GM23248 (cell line): ENCODE results near the gene SHROOM3. TPM values are rescaled to one million over a fixed set of nuclear protein-coding genes. Genes with fewer than 3 reads are reported as not detected.

Experiments
- DNase-seq: peaks from one replicate; pipeline ENCODE4 v3.0.0-alpha.2; 2015
- H2AFZ ChIP-seq: fragments of 200-600 bp; sonication (generic); 2 replicates; pipeline ENCODE4 v1.6.1; 2016; ENCODE audit warnings: antibody characterized with exemption
- H3F3A ChIP-seq: fragments of 200-600 bp; sonication (generic); 2 replicates; pipeline ENCODE4 v1.6.1; 2016; ENCODE audit warnings: mild to moderate bottlenecking, antibody characterized with exemption, mixed run types; ENCODE audit not compliant: insufficient read depth
- H3K27ac ChIP-seq: fragments of 200-600 bp; sonication (generic); 2 replicates; pipeline ENCODE4 v1.5.1; 2016; ENCODE audit warnings: mild to moderate bottlenecking
- H3K27me3 ChIP-seq: fragments of 200-600 bp; sonication (generic); replicated peaks from 2 replicates; pipeline ENCODE4 v1.6.1; 2016; ENCODE audit warnings: mild to moderate bottlenecking; ENCODE audit not compliant: insufficient read depth
- H3K36me3 ChIP-seq: fragments of 200-600 bp; sonication (generic); 2 replicates; pipeline ENCODE4 v1.6.1; 2016; ENCODE audit warnings: low read depth, mild to moderate bottlenecking
- H3K4me1 ChIP-seq: fragments of 200-600 bp; sonication (generic); 2 replicates; pipeline ENCODE4 v1.6.1; 2016; ENCODE audit warnings: mild to moderate bottlenecking; ENCODE audit not compliant: insufficient read depth
- H3K4me2 ChIP-seq: fragments of 200-600 bp; sonication (generic); one replicate; pipeline ENCODE4 v1.6.1; 2016; ENCODE audit warnings: mild to moderate bottlenecking; ENCODE audit not compliant: unreplicated experiment
- H3K4me3 ChIP-seq: fragments of 200-600 bp; sonication (generic); 2 replicates; pipeline ENCODE4 v1.5.1; 2016; ENCODE audit warnings: mild to moderate bottlenecking
- H3K79me2 ChIP-seq: fragments of 200-600 bp; sonication (generic); 2 replicates; pipeline ENCODE4 v1.6.1; 2016; ENCODE audit warnings: mild to moderate bottlenecking; ENCODE audit not compliant: insufficient read depth
- H3K9ac ChIP-seq: fragments of 200-600 bp; sonication (generic); 2 replicates; pipeline ENCODE4 v1.6.1; 2016; ENCODE audit warnings: mild to moderate bottlenecking
- H3K9me2 ChIP-seq: fragments of 200-600 bp; sonication (generic); 2 replicates; pipeline ENCODE4 v1.6.1; 2016; ENCODE audit warnings: mixed run types, mild to moderate bottlenecking, moderate library complexity; ENCODE audit not compliant: insufficient read depth
- H3K9me3 ChIP-seq: fragments of 200-600 bp; sonication (generic); one replicate; pipeline ENCODE4 v1.6.1; 2017; ENCODE audit warnings: low read depth
- H4K20me1 ChIP-seq: fragments of 200-600 bp; sonication (generic); 2 replicates; pipeline ENCODE4 v1.6.0; 2016; ENCODE audit not compliant: insufficient read depth
- EZH2 ChIP-seq: fragments of 200-600 bp; sonication (generic); IDR thresholded peaks from 2 replicates; pipeline ENCODE4 v1.6.1; 2018; ENCODE audit warnings: antibody characterized with exemption, mild to moderate bottlenecking; ENCODE audit not compliant: insufficient read depth, poor library complexity, severe bottlenecking
- EZH2phosphoT487 ChIP-seq: fragments of 200-600 bp; sonication (generic); IDR thresholded peaks from 2 replicates; pipeline ENCODE4 v1.6.1; 2018; ENCODE audit warnings: antibody characterized with exemption, moderate library complexity, mild to moderate bottlenecking, low read depth; ENCODE audit not compliant: insufficient read depth
- WGBS, 2 experiments: methylation state at CpG; one replicate each; pipeline ENCODE4 v1.1.6; 2015 to 2017; ENCODE audit warnings: low lambda C conversion rate in 2 of 2, low coverage in 1 of 2; ENCODE audit errors: missing lambda C conversion rate in 2 of 2; 5-methylcytosine and 5-hydroxymethylcytosine counted together
- in situ Hi-C: fragments of 300-500 bp; cut with MboI; formaldehyde crosslinking; loops from 2 replicates; pipeline ENCODE4 v1.15.0; 2020
- polyA plus RNA-seq: library from polyadenylated mRNA; unstranded; fragments of >200 nt; fragmentation: Nextera tagmentation; extraction: Ambion mirVana; gene quantifications from 2 replicates; pipeline ENCODE4 v1.2.1, GENCODE V29; 2016
- total RNA-seq: library from RNA; depleted of rRNA; stranded (reverse); fragments of >200 nt; shearing (Covaris generic); gene quantifications from 2 replicates; pipeline ENCODE4 v1.2.3, GENCODE V29; 2014

The SHROOM3 gene
- total and polyA plus RNA-seq, 2 experiments from 2014 or later, result 9.7 to 44.6 TPM

DNA sequence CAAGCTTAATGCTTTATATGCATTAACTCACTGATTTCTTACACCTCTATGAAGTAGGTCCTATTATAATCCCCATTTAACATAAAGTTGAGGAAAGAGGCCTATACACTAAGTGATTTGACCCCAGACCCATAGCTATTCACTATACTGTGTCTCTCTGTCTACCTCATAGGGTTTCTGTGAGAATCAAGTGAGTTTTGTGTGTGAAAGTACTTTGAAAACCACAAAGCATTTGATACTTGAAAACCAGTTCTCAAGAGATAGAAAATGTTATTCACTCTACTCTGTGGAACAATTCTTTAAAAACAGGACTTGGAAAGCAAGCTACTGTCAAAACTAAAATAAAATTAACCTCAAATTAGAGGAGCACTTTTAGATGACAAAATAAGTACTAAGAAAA lies 35.0 kb downstream of the SHROOM3 start:
- Histone ChIP-seq H3K9me2 (no peaks in the 10 kb centered on the region), H3F3A (no peaks in the 10 kb centered on the region), H3K27me3 (no peaks in the 10 kb centered on the region), H3K9ac (no peak overlapping the region), H3K9me3 (no peaks in the 10 kb centered on the region), H3K79me2 (no peaks in the 10 kb centered on the region), H3K4me3 (no peak overlapping the region), H3K27ac (no peak overlapping the region), H2AFZ (no peak overlapping the region), H3K4me1 (no peaks in the 10 kb centered on the region), H3K4me2 (no peak overlapping the region), H4K20me1 (no peaks in the 10 kb centered on the region), H3K36me3 (no peaks in the 10 kb centered on the region)
- in situ Hi-C loops, result no loop called here
- TF ChIP-seq EZH2 (no peak), EZH2phosphoT487 (no peak)
- no peak for DNase-seq

DNA sequence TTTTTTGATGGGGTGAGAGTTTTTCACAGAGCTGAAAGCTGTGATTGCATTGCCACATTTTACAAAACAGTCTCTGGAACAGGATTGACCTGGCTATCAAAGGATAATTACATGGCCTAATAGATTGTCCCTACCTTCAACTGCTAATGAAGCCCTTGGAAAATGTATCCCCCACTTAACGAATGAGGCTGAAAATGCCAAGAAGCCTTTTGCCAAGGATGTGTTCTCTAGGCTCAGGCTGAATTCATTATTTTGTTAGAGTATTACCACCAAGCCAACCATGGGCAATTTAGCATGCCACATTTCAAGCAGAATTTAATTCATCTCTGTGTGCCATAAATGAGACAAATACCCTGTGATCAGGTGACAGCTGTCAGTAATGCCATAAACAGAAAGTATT lies 35.5 kb downstream of the SHROOM3 start:
- 39 to 41% methylated on average over 1 of the region's 1 CpG for WGBS, 2 experiments
- TF ChIP-seq EZH2 (no peak), EZH2phosphoT487 (no peak)
- Histone ChIP-seq H2AFZ (no peak overlapping the region), H3K9me3 (no peaks in the 10 kb centered on the region), H3K27me3 (peaks cover 4% of the 10 kb centered on the region; the same call in 1 of the 2 replicates), H3K9ac (no peak overlapping the region), H4K20me1 (no peaks in the 10 kb centered on the region), H3K4me2 (no peak overlapping the region), H3F3A (no peaks in the 10 kb centered on the region), H3K36me3 (no peaks in the 10 kb centered on the region), H3K4me3 (no peak overlapping the region), H3K9me2 (no peaks in the 10 kb centered on the region), H3K27ac (no peak overlapping the region), H3K79me2 (no peaks in the 10 kb centered on the region), H3K4me1 (no peaks in the 10 kb centered on the region)
- in situ Hi-C loops, result no loop called here
- DNase-seq, result no peak

DNA sequence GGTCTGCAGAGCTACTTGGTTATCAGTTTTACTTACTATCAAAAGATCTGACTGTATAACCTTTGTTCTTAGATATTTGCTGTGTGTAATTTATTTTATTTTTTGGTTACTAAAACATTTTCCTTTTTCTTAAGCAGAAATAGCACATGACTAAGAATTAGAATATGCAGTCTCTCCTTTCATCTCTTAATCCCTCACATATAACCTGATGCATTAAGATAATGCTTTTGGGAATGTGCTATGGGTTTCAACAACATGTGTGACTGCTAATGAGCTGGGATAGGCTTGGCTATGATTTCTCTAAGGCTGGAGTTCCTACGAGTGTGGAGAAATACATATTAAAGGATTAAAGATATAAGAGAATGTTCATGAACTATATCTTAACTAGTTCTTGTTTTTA lies 41.5 kb downstream of the SHROOM3 start:
- Histone ChIP-seq H3K36me3 (no peaks in the 10 kb centered on the region), H3F3A (no peaks in the 10 kb centered on the region), H3K79me2 (no peaks in the 10 kb centered on the region), H3K4me1 (no peaks in the 10 kb centered on the region), H3K9me3 (no peaks in the 10 kb centered on the region), H3K9ac (no peak overlapping the region), H3K27ac (no peak overlapping the region), H3K9me2 (no peaks in the 10 kb centered on the region), H2AFZ (no peak overlapping the region), H3K4me3 (no peak overlapping the region), H3K27me3 (peaks cover 24% of the 10 kb centered on the region), H3K4me2 (no peak overlapping the region), H4K20me1 (no peaks in the 10 kb centered on the region)
- no peak for DNase-seq
- in situ Hi-C loops, result no loop called here
- WGBS, 2 experiments, result 77 to 91% methylated on average over 1 of the region's 1 CpG
- TF ChIP-seq EZH2 (no peak), EZH2phosphoT487 (no peak)

DNA sequence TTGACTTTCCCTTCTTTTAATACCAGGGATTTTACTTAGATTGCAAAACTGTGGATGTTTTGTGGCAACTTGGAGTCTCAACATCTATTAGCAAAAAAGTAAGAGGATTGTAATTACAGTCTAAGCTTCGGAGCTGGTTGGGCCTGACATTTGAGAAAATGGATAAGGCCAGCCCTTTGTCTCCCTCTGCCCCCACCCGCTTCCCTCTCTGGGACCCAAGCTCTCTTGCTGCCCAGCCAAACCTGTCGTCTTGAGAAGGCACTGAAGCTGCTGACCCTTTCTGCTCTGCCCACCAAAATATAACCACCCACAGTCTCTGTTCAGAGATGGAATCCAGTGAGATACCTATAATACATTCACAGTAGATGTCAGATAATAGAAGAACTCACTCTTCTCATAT lies 49.6 kb downstream of the SHROOM3 start:
- in situ Hi-C loops, result no loop called here
- Histone ChIP-seq H3K4me1 (peaks cover 4% of the 10 kb centered on the region; the same call in 1 of the 2 replicates), H3K79me2 (no peaks in the 10 kb centered on the region)

DNA sequence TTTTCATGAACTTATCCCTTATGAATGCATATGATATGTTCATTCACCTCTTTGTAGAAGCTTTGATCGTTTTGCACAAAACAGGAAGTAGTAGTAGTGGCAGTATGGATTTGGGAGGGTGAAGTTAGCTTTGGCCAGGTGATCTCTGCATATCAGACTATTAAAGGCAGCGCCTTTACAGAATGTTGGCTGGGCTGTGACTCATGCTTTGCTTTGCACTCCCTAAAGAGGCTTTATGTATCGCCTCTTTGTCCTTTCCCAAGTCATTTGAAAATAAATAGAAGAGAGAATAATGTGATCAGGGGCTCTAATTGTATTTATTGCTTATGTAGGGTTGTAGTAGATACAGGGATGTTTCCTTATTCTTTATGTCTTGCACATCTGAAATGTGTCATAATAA lies 50.4 kb downstream of the SHROOM3 start:
- 62 to 65% methylated on average over 3 of the region's 3 CpGs for WGBS, 2 experiments

More for the DNA sequence above, 49.6 kb downstream of the SHROOM3 start:
- DNase-seq, result no peak
- no peaks in the 10 kb centered on the region for H3K36me3 ChIP-seq
- no peak overlapping the region for H3K4me2 ChIP-seq
- TF ChIP-seq EZH2phosphoT487, result no peak
- no peak for TF ChIP-seq EZH2
- H3K27ac ChIP-seq, result no peak overlapping the region
- H2AFZ ChIP-seq, result no peak overlapping the region
- H4K20me1 ChIP-seq, result no peaks in the 10 kb centered on the region
- H3K9me3 ChIP-seq, result no peaks in the 10 kb centered on the region
- H3F3A ChIP-seq, result no peaks in the 10 kb centered on the region
- H3K4me3 ChIP-seq, result no peak overlapping the region
- H3K9me2 ChIP-seq, result no peaks in the 10 kb centered on the region
- WGBS, 2 experiments, result 37 to 40% methylated on average over 3 of the region's 3 CpGs
- H3K9ac ChIP-seq, result no peak overlapping the region
- H3K27me3 ChIP-seq, result peaks cover 24% of the 10 kb centered on the region

More for the DNA sequence above, 50.4 kb downstream of the SHROOM3 start:
- TF ChIP-seq EZH2 (no peak), EZH2phosphoT487 (no peak)
- peaks cover 4% of the 10 kb centered on the region; the same call in 1 of the 2 replicates for H3K4me1 ChIP-seq
- in situ Hi-C loops, result no loop called here
- no peak overlapping the region for H3K4me3 ChIP-seq
- no peak for DNase-seq
- H3K27ac ChIP-seq, result no peak overlapping the region
- no peak overlapping the region for H2AFZ ChIP-seq
- H3F3A ChIP-seq, result no peaks in the 10 kb centered on the region
- H3K9ac ChIP-seq, result no peak overlapping the region
- no peaks in the 10 kb centered on the region for H3K9me2 ChIP-seq
- no peaks in the 10 kb centered on the region for H3K36me3 ChIP-seq
- no peaks in the 10 kb centered on the region for H4K20me1 ChIP-seq
- H3K9me3 ChIP-seq, result no peaks in the 10 kb centered on the region
- no peak overlapping the region for H3K4me2 ChIP-seq
- peaks cover 18% of the 10 kb centered on the region for H3K27me3 ChIP-seq
- no peaks in the 10 kb centered on the region for H3K79me2 ChIP-seq
